OCI-LY7 (cell line): ENCODE measurements around the gene KCNQ1. TPM values are rescaled to one million over a fixed set of nuclear protein-coding genes. Genes with fewer than 3 reads are reported as not detected.

Experiments used
- BruUV-seq: library from RNA; stranded (reverse); fragments of 400-500 nt; replicated peaks from 2 replicates; lab custom pipeline; 2021; lab: Mats Ljungman, UMichigan
- CTCF ChIA-PET: fragments of 300-600 bp; sonication (Branson Sonifier 250); formaldehyde crosslinking; loops from one replicate; lab custom pipeline; 2022; ENCODE audit warnings: antibody characterized with exemption; ENCODE audit not compliant: unreplicated experiment; lab: Charles Lee
- POLR2A ChIA-PET: fragments of 300-600 bp; sonication (Branson Sonifier 250); formaldehyde crosslinking; loops from one replicate; lab custom pipeline; 2022; ENCODE audit warnings: antibody characterized with exemption; lab: Charles Lee
- DNase-seq: peaks from one replicate; pipeline ENCODE4 v3.0.0-alpha.2; 2015; ENCODE audit warnings: low spot score
- H2AFZ ChIP-seq: fragments of 200-600 bp; sonication (generic), shearing (Covaris generic); 2 replicates; pipeline ENCODE4 v1.6.1; 2014; ENCODE audit warnings: mild to moderate bottlenecking, antibody characterized with exemption, low read length, moderate library complexity
- H3K27ac ChIP-seq: fragments of 200-600 bp; sonication (generic); 2 replicates; pipeline ENCODE4 v1.5.1; 2014; ENCODE audit warnings: mixed run types, low read depth, mild to moderate bottlenecking, moderate library complexity, low read length, inconsistent platforms; ENCODE audit not compliant: poor library complexity, severe bottlenecking
- H3K36me3 ChIP-seq: fragments of 200-600 bp; sonication (generic); 2 replicates; pipeline ENCODE4 v1.6.1; 2014; ENCODE audit warnings: mild to moderate bottlenecking, antibody characterized with exemption, low read length, moderate library complexity, mixed read lengths; ENCODE audit not compliant: insufficient read depth
- H3K4me1 ChIP-seq: fragments of 200-600 bp; sonication (generic); 2 replicates; pipeline ENCODE4 v1.5.1; 2014; ENCODE audit warnings: mild to moderate bottlenecking, low read length; ENCODE audit not compliant: insufficient read depth, poor library complexity, severe bottlenecking
- H3K4me2 ChIP-seq: fragments of 200-600 bp; sonication (generic); 2 replicates; pipeline ENCODE4 v1.6.1; 2014; ENCODE audit warnings: mild to moderate bottlenecking, low read length
- H3K4me3 ChIP-seq: fragments of 200-600 bp; sonication (generic); 2 replicates; pipeline ENCODE4 v1.5.1; 2014; ENCODE audit warnings: mild to moderate bottlenecking, low read depth, low read length; ENCODE audit not compliant: poor library complexity, severe bottlenecking
- H3K79me2 ChIP-seq: fragments of 200-600 bp; sonication (generic); 2 replicates; pipeline ENCODE4 v1.6.1; 2016; ENCODE audit warnings: low read depth, mild to moderate bottlenecking, low read length, moderate library complexity, mixed read lengths; ENCODE audit not compliant: insufficient read depth
- H3K9me2 ChIP-seq: fragments of 200-600 bp; sonication (generic); 2 replicates; pipeline ENCODE4 v1.6.1; 2016; ENCODE audit warnings: mild to moderate bottlenecking, low read length, mixed read lengths; ENCODE audit not compliant: insufficient read depth
- H3K9me3 ChIP-seq: fragments of 200-600 bp; sonication (generic); 2 replicates; pipeline ENCODE4 v1.6.1; 2014; ENCODE audit warnings: mild to moderate bottlenecking, mixed run types, low read length, mixed read lengths
- H4K20me1 ChIP-seq: fragments of 200-600 bp; sonication (generic); 2 replicates; pipeline ENCODE4 v1.6.1; 2014; ENCODE audit warnings: mild to moderate bottlenecking, antibody characterized with exemption, low read length, moderate library complexity, mixed read lengths; ENCODE audit not compliant: insufficient read depth
- EZH2phosphoT487 ChIP-seq: fragments of 200-600 bp; sonication (generic); IDR thresholded peaks from 2 replicates; pipeline ENCODE4 v1.6.1; 2018; ENCODE audit warnings: low read depth, borderline replicate concordance, mild to moderate bottlenecking, mixed run types, antibody characterized with exemption, low read length, moderate library complexity, mixed read lengths
- intact Hi-C: fragments of 100-400 bp; cut with micrococcal nuclease; formaldehyde crosslinking; loops from one replicate; pipeline ENCODE4 v1.10.0; 2022; ENCODE audit not compliant: unreplicated experiment
- total RNA-seq, 2 experiments: library from RNA; depleted of rRNA in 1 of 2; stranded (reverse); fragments of >200 nt in 1 of 2; shearing (Covaris generic) in 1 of 2; gene quantifications; 2 replicates each; pipeline ENCODE4 v1.2.3, GENCODE V29; 2014 to 2022
- TF ChIP-seq, protein P1 (sequence below): fragments of 200-600 bp; sonication (generic); conservative IDR thresholded peaks from 2 replicates; pipeline ENCODE4 v1.5.1; 2014; ENCODE audit warnings: mild to moderate bottlenecking, antibody characterized with exemption, low read length, moderate library complexity, mixed read lengths

Gene KCNQ1
- total RNA-seq, 2 experiments from 2014 or later = 0.22 to 1.3 TPM

- Histone ChIP-seq H2AFZ (no peak overlapping the region), H3K27ac (no peak overlapping the region), H3K79me2 (no peaks in the 10 kb centered on the region), H3K9me3 (no peaks in the 10 kb centered on the region), H3K9me2 (no peaks in the 10 kb centered on the region), H3K4me2 (no peak overlapping the region), H3K4me1 (no peaks in the 10 kb centered on the region), H4K20me1 (no peaks in the 10 kb centered on the region), H3K4me3 (no peak overlapping the region), H3K36me3 (no peaks in the 10 kb centered on the region)
- intact Hi-C loops = no loop called here
- ChIA-PET CTCF (no interaction called here), POLR2A (no interaction called here)
- TF ChIP-seq EZH2phosphoT487 = no peak
- TF ChIP-seq, protein P1, sequence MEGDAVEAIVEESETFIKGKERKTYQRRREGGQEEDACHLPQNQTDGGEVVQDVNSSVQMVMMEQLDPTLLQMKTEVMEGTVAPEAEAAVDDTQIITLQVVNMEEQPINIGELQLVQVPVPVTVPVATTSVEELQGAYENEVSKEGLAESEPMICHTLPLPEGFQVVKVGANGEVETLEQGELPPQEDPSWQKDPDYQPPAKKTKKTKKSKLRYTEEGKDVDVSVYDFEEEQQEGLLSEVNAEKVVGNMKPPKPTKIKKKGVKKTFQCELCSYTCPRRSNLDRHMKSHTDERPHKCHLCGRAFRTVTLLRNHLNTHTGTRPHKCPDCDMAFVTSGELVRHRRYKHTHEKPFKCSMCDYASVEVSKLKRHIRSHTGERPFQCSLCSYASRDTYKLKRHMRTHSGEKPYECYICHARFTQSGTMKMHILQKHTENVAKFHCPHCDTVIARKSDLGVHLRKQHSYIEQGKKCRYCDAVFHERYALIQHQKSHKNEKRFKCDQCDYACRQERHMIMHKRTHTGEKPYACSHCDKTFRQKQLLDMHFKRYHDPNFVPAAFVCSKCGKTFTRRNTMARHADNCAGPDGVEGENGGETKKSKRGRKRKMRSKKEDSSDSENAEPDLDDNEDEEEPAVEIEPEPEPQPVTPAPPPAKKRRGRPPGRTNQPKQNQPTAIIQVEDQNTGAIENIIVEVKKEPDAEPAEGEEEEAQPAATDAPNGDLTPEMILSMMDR = no peak
- no TSS peak for BruUV-seq
- DNase-seq = no peak
Observed at GRCh38 chr11:2473361-2474058, 28.7 kb downstream of the KCNQ1 start.

DNA sequence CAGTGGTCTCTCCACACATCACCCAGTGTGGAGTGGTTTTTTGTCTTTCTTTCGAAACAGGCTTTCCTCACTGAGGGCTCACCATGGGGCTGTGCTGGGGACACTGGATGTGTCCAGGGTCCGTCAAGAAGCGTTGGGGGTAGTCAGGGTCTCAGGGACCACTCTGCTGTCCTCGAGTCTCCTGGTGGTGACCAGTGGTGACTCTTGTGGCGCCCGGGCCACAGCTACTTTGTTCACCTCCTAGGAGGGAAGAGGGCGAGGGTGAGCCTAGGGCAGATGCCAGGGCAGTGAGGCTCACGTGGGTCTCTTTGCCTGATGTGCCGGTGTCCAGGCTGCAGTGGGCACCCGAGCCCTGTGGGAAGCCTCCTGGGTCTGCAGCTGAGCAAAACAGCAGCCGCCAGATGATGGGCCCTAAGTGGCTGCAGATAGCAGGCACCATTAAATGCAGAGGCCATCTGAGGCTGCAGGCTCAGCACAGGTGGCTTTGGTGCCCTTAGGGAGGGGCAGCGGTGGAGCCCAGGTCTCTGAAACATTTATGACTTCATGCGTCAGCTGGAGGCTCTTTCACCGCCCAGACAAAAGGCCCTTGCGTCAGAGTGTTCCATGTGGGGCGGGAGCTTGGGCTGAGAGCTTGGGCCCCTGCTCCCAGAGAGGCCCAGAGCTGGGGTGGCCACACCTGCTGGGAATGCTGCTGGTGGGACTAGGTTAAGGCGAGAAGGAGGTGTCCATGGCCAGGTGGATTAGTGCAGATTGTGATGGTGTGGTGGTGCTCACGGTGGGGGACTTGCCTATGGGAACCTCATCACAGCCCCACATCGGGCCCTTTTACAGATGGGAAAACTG, 29.5 kb downstream of the KCNQ1 start:
- BruUV-seq = no TSS peak
- CTCF ChIA-PET = no interaction called here
- POLR2A ChIA-PET = no interaction called here

More for the DNA sequence above, 29.5 kb downstream of the KCNQ1 start:
- H3K4me3 ChIP-seq = no peak overlapping the region
- H3K27ac ChIP-seq = no peak overlapping the region
- no peaks in the 10 kb centered on the region for H4K20me1 ChIP-seq
- DNase-seq = no peak
- no peaks in the 10 kb centered on the region for H3K9me2 ChIP-seq
- H3K79me2 ChIP-seq = no peaks in the 10 kb centered on the region
- H3K4me1 ChIP-seq = no peaks in the 10 kb centered on the region
- H2AFZ ChIP-seq = no peak overlapping the region
- TF ChIP-seq, protein P1 = no peak
- H3K4me2 ChIP-seq = no peak overlapping the region
- H3K9me3 ChIP-seq = no peaks in the 10 kb centered on the region
- H3K36me3 ChIP-seq = no peaks in the 10 kb centered on the region
- intact Hi-C loops = no loop called here
